ENCODE data around the gene CASKIN2.

CASKIN2 gene

GRCh38 chr17:75516255-75516618 is 900 bp upstream of the CASKIN2 start, which contains the start of gene TSEN54:
TSEN54 (plus strand) TSS chr17:75516528; CDS start chr17:75516561, 33 bp downstream.
- no peak for TF ChIP-seq CTCF (IDR thresholded peaks at IDR 0.05; ENCODE audit: low read depth, low read length)
- peak; percentile 89 to 92 for DNase-seq (ENCODE audit: low read depth in 2 of 2)
- peak within 1 kb of the TSS; percentile 82 to 83 for H3K4me3 ChIP-seq (replicated peaks in 1 of 2; ENCODE audit: low read depth in 2 of 2, low read length in 2 of 2)

DNA sequence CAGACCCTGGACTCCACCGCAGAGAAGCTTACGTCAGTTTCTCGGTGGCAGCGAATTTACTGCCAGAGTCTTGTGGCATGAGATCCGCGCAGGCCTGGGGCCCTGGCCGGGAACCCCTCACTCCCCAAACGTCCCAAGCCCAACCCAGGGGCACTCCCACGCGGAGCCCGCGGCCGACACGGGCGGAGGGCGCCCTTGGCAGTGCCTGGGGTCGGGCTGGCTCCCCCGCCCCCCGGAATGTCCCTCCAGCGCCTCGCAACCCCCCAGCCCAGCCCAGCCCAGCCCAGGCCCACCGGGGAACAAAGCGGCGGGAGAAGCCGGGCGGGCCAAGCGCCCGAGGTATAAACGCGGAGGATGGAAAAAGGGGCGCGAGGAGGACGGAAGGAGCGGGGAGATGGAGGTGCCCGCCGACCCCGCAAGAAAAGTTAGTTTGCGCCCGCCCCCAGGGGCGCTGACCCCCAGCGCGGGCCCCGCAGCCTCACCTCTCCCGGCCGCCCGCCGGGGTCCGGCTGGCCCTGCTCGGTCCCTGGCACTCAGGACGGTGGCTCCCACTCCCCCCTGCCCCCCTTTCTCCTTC is 330 bp downstream of the CASKIN2 start:
- no peak for TF ChIP-seq CTCF (IDR thresholded peaks at IDR 0.05; ENCODE audit: low read depth, low read length)
- peak overlapping the region; percentile 82 to 83 for H3K4me3 ChIP-seq (replicated peaks in 1 of 2; ENCODE audit: low read depth in 2 of 2, low read length in 2 of 2)
- no peak for DNase-seq (ENCODE audit: low read depth in 2 of 2)

DNA sequence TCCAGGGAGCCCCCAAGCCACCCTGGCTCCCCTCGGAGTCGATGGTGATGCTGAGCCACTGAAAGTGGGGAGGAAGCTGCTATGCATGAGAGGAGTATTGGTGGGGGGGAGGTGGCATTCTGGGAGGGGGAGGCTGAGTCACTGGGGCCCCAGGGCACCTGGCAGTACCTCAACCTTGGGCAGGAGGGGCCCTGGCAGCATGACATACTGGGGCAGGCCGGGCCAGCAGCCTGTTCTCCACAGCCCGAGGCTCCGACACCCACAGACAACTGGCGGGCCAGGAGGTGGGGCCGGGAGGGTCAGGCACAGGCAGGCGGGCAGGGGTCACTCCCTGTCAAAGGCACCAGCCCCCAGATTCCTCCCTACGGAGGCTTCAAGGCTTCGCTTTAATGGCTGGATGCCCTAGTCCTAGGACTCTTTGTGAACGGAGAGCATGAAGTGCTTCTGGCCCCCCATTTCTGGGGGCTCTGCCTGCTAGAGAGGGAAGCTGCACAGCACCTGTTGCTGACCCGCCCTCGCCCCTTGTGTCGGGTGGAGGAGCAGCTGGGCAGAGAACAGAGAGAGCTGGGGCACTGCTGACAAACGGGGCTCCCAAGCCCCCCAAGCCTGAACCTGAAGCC is 928 bp downstream of the CASKIN2 start:
- no peak for TF ChIP-seq CTCF (IDR thresholded peaks at IDR 0.05; ENCODE audit: low read depth, low read length)
- H3K4me3 ChIP-seq (replicated peaks in 1 of 2; ENCODE audit: low read depth in 2 of 2, low read length in 2 of 2), result peak overlapping the region; percentile 82 to 83
- no peak for DNase-seq (ENCODE audit: low read depth in 2 of 2)

GRCh38 chr17:75513641-75514000 is 1.7 kb downstream of the CASKIN2 start:
- TF ChIP-seq CTCF (IDR thresholded peaks at IDR 0.05; ENCODE audit: low read depth, low read length), result no peak
- H3K4me3 ChIP-seq (replicated peaks in 1 of 2; ENCODE audit: low read depth in 2 of 2, low read length in 2 of 2), result no peak overlapping the region
- no peak for DNase-seq (ENCODE audit: low read depth in 2 of 2)

DNA sequence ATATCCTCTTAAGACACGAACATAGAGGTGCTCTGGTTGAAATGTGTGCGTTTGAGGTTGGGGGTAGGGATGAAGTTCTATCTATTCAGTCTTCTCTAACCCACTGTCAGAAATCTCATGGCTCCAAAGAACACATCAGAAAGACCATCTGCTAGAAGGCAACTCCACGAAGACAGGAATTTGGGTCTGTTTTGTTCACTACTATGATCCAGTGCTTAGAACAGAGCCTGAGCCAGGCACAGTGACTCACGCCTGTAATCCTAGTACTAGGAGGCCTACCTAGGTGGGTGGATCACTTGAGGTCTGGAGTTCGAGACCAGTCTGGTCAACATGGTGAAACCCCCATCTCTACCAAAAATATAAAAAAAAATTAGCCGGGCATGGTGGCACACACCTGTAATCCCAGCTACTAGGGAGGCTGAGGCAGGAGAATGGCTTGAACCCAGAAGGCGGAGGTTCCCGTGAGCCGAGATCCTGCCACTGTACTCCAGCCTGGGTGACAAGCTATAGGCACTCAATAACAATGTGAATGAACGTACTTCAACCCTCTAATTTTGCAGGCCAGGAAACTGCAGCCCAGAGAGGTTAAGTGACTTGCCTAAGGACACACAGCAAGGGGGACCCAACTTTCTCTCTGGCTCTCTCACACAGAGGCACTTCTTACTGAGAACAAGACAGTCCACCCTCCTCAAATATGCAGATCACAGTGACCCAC is 2.3 kb downstream of the CASKIN2 start:
- H3K4me3 ChIP-seq (replicated peaks in 1 of 2; ENCODE audit: low read depth in 2 of 2, low read length in 2 of 2), result no peak overlapping the region
- DNase-seq (ENCODE audit: low read depth in 2 of 2), result peak in 1 of 2 donors; percentile 31
- TF ChIP-seq CTCF (IDR thresholded peaks at IDR 0.05; ENCODE audit: low read depth, low read length), result no peak

DNA sequence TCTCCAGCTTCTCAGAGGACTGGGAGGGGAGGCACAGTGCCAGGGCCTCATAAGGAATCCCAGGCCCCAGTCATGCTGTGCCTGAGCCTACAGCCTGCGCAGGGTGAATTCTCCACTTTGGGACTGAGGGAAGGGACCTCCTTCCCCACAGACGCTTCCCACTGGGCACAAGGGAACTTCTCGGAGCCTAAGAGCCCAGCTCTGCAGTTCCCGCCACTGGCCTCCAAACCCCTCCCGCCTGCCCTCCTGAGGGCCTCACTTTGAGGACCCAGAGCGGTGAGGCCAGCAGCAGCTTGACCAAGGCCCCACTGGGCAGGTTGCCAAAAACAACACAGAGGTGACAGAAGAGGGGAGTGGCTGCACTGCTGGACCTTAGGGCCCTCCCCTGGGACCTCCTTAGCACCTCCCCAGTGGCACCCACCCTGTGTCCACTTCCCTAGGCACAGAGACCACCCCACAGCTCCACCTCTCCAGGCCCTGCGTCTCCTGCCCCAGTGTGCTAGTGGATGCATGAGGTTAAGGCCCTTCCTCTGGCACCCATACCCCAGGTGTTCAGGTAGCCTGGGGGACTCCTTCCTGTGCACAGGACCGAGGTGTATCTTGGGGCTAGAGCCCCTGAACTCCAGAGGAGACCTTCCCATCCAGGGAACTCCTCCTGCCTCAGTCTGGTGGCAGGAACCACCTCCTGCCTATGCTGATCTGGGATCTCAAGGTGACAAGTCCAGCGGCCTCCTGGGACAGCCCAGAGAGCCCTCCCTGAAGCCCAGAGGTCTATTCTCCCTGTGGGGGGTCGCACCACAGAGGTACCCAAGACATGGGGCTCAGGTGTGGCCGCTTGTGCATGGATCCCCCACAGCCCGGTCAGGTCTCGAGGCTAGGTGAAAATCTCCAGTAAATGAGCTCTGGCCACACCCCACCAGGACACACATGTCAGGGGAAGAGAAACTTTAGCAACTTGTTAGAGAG is 3.4 kb downstream of the CASKIN2 start:
- TF ChIP-seq CTCF (IDR thresholded peaks at IDR 0.05; ENCODE audit: low read depth, low read length), result no peak

More for the DNA sequence above, 3.4 kb downstream of the CASKIN2 start:
- DNase-seq (ENCODE audit: low read depth in 2 of 2), result peak in 1 of 2 donors; percentile 52
- no peak overlapping the region for H3K4me3 ChIP-seq (replicated peaks in 1 of 2; ENCODE audit: low read depth in 2 of 2, low read length in 2 of 2)
